HG02588 (cell line): ENCODE results near the gene GTF2IRD1.
"Not testable (repeated sequence)": the region's sequence is repeated elsewhere in the genome, so short reads cannot be mapped to it uniquely, and the experiment has no call there.

Experiments used
- ATAC-seq: cut with Tn5 transposase; IDR thresholded peaks from one replicate; pipeline ENCODE4 v1.9.1; 2021; ENCODE audit warnings: mild to moderate bottlenecking, moderate library complexity; ENCODE audit not compliant: unreplicated experiment

Gene GTF2IRD1

DNA sequence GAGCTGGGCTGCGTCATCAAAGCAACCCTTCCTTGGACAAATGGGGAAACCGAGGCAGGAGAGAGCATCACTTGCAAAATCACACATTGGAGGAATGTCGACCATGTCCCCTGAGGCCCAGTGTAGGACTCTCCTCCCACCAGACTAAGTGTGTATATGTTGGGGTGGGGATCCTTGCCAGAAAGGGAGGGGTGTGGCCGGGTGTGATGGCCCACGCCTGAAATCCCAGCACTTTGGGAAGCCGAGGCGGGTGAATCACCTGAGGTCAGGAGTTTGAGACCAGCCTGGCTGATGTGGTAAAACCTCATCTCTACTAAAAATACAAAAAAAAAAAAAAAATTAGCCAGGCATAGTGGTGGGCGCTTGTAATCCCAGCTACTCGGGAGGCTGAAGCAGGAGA lies 23.3 kb upstream of the GTF2IRD1 start:
- not testable (repeated sequence) for ATAC-seq

DNA sequence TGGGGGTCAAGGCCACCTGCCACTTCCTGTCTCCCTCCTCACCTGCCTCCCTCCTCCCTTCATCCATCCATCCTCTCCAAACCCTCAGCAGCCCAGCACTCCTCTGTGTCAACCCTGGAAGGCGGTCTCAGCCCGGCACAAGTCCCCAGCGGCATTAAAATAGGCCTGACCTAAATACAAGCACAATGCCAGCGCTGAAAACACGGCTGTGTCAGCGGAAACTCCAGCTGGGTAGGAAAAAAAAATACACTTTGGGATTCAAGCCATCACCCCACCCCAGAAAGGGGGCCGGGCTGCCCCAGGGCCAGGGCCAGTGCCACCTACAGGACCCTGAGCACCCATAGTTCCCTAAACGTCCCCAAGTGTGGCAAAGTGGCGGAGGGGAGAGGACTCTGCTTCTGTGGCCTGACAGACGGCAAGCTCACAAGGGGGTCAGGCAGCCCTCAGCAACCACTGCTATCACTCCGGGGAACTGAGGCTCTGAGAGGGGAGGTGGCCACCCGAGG lies 22.7 kb upstream of the GTF2IRD1 start:
- ATAC-seq = no peak

DNA sequence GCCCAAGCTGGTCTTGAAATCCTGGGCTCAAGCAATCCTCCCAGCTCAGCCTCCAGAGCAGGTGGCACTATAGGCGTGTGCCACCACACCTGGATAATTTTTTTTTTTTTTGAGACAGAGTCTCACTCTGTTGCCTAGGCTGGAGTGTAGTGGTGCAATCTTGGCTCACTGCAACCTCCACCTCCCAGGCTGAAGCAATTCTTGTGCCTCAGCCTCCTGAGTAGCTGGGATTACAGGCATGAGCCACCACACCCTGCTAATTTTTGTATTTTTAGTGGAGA lies 16.5 kb upstream of the GTF2IRD1 start:
- ATAC-seq = not testable (repeated sequence)

DNA sequence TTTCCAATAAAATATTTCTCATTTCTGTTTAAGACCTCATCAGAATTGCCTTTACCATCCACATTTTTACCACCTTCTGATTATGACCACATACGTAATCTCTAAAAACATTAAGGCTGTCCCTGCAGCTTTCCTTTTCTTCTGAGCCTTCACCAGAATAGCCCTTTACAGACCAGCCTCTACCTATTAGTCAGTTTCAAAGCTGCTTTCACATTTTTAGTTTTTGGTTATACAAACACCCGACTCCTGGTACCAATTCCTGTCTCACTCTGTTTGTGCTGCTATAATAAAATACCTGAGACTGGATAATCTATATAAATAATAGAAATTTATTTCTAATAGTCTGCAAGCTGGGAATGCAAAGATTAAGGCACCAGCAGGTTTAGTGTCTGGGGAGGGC lies 15.4 kb upstream of the GTF2IRD1 start:
- ATAC-seq = no peak

DNA sequence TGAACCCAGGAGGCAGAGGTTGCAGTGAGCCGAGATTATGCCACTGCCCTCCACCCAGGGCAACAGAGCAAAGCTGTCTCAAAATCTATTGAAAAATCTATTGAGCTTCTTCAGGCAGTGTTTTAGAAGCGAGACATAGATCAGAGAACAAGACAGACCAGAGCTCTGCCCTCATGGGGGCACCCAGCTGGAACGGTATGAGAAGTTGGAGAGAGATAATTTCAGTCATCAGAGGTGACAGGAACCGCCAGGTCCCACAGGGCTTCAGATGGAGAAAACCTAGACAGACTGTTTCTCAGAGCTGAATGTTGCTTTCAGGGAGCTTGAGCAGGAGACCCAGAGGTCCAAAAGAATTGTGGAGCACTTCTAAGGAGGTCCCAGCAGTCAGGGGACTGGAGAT lies 14.2 kb upstream of the GTF2IRD1 start:
- no peak for ATAC-seq

DNA sequence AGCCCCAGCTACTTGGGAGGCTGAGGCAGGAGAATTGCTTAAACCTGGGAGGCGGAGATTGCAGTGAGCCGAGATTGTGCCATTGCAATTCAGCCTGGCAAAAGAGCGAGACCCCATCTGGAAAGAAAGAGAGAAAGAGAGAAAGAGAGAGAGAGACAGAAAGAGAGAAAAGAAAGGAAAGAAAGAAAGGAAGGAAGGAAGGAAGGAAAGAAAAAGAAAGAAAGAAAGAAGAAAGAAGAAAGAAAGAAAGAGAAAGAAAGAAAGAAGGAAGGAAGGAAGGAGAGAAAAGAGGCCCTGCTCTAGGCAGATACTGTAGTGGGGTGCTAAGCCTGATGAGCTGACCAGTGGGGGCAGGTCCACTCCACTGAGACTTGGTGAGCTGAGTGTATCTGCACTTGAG lies 13.6 kb upstream of the GTF2IRD1 start:
- not testable (repeated sequence) for ATAC-seq

DNA sequence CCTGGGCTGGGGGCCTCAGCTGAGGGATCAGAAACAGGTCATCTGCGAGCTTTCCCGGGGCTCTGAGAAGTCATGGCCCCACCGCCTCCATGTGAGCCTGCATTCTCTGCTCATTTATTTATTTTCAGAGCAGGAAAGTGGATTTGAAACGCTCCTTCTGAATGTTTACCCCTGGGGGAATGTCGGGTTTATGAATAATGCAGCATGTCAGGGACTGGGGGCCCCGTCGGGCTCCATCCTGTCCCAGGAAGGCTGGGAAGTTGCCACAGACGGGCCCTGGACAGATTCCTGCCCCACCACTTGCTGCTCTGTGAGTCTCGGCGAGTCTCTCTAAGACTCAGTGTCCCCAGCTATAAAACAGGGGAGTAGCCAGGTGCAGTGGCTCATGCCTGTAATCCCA lies 11.9 kb upstream of the GTF2IRD1 start:
- no peak for ATAC-seq

DNA sequence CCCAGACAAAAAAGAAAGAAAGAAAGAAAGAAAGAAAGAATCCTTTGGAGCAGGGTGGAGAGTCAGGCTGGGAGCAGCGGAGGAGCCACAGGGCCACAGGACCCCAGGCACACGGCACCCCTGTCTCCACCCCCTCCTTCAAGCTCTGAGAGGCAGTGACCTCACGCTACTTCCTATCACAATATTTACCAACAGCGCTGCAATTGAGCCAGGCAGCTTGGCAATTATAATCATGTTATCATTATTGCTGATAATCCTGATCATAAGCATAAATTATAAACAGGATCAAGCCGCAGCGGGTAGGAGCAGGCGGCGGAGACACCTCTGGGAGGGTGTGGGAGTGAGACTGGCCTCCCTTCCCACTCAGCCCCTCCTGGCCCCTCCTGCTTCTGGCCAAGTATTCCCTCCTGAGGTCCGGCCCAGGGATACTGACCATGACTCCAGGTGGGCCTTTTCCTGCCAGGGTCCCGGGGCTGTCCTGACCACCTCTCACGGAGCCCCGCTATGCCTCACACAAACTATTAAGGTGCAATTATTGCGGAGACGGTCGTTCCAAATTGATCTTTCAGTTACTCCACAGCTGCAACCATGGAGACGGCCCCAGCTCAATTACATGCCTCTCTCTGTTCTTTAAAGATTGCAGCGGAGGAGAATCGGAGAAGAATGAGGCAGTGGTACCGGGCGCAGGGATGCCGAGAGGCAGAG lies 10.0 kb upstream of the GTF2IRD1 start:
- no peak for ATAC-seq

DNA sequence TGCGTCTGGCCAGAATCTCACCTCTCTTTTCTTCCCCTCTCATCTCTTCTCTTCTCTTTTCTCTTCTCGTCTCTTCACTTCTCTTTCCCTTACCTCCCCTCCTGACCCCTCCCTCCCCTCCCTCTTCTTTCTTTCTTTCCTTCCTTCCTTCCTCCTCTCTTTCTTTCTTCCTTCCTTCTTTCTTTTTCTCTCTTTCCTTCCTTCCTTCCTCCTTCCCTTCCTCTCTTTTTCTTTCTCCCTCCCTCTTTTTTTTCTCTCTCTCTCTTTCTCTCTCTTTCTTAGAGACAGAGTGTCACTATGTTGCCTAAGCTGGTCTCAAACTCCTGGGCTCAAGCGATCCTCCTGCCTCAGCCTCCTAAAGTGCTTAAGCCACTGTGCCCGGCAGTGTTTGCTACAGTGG lies 4.6 kb upstream of the GTF2IRD1 start:
- ATAC-seq = no peak

DNA sequence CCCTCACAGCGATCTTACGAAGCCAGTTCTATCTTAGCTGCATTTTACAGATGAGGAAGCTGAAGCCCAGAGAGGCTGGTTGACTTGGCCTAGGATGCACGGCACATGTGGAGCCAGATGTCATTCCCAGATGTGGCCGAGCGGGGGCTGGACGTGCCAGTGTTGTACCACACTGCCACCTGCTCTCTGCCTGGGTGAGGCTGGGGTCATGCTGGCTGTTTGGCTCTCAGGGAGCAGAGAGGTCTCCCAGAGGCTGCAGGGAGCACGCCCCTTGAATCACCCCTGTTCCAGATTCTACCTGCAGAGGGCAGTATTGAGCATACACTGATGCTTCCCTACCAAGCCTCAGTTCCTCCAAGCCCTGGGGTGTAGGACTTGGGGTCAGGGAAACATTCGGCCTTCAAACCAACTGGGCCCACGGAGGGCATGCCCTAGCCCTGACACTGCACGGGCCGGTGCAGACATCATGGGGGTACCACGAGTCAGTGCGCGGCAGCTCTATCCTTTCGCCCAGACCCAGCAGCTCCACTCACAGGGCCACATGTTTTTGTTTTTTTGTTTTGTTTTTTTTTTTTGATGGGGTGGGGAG lies 3.8 kb upstream of the GTF2IRD1 start:
- ATAC-seq = no peak

DNA sequence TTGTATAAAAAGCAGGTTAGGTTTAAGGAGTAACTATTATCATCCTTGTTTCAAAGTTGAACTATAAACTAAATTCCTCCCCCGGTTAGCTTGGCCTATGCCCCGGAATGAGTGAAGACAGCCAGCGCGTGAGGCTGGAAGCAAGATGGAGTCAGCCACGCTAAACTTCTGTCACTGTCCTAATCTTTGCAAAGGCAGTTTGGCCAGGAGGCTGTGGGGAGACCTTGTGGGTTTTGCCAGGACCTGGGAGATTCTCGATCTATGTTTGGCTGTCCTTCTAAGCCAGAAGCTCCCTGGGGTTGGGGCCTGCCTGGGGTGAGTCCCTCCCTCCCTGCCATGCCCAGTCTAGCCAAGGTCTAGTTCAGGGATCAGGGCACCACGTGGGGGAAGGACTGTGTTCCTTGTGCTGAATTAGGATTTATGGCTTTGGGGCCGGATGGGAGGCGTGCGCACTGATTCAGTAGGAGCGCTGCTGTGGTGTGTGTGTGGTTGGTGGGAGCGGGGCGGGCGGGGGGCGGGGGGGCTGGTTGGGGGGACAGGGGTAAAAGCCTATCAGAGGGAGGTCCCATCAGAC lies 871 bp upstream of the GTF2IRD1 start:
- ATAC-seq = no peak

DNA sequence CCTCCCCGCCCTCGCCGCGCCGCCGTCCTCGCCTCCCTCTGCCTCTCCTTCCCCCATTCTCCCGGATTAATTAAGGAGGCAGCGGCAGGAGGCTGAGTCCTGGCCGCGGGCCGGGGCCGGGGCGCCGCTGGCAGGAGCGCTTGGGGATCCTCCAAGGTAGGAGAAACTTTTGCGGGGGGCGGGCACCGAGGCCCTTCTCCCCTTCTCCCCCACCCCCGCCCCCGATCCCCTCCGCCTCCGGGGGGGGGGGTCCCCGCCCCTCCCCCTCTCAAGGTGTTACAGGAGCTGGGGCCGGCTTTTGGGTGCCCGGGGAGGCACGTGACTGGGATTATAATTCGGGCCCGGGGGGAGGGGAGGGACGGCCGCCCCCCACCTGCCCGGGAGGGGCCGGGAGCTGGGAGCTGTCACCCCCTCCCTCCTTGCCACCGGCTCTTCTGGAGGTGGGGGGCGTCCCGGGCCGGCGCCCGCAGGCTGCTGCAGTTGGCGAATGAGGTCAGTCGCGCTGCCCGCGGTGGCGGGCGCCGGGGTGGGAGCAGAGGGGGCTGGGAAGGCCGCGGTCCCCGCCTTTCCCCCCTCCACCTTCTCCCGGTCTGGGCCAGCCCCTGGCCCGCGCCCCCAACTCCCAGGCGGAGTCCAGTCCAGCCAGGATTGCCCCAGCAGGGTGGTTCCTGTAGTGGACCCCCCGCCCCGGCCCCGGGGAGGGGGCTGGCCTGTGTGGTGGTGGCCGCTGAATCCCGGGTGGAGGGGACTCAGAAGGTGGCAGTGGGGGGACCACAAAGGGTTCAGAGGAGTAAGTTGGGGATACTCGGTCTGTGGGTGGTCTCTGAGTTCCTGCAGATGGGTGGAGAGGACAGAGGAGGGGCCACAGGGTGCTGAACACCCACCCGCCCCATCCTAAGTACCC lies 567 bp downstream of the GTF2IRD1 start:
- no peak for ATAC-seq

DNA sequence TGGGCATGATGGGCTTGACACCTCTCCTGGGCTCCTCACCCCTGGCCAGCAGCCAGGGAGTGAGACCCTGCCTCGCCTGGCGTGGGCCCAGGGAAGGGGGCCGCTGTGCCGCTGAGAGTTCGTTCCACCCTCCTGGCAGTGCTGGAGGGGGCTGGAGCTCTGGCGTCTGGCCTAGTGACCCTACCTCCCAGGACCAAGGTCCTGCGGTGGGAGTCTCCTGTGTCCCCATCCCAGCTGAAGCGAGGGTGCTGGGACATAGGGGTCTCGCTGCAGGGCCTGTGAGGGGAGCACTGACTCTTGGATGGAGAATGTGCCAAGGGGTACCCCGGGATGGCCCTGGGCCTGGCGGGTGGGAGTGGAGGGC lies 1.2 kb downstream of the GTF2IRD1 start:
- ATAC-seq = no peak

DNA sequence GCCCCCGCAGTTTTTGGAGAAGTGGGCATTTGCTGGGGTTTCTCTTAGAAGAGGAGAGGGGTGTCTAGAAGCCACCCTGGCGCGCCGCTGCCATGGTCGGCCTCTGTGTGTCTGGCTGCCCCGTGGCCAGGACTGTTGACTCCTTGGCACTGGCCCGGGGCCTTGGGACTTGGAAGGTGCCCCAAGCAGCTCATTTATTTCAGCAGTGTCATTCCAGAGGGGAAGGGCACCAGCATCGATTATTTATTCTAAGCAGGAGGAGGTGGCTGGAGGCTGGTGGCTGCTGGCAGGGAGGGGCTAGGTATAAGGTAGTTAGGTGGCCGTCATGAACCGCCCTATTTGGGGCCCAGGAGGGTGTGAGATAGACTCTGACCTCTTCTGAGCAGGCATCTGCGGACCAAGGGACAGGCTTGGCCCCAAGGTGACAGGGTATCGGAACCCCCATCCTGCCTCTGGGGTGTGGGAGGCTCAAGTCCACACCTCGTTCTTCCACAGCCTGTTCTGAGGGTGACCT lies 1.6 kb downstream of the GTF2IRD1 start:
- ATAC-seq = no peak

DNA sequence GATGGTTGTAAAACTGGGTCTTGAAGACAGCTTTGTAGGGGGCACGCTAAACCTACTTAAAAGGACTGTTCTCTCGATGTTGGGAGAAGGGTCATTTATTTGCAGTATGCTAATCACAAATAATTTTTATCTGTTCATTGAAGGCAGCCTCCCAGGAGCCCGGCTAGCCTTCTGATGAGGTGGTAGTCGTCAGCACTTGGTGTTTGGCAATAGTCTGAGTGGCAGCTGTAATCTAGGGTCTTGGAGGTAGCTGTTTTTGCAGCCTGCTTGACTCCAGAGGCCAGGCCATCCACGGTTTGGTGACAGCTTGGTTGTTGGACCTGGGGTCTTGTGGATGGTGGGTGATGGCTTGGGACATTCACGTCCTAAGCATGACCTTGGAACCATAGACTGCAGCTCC lies 2.2 kb downstream of the GTF2IRD1 start:
- no peak for ATAC-seq

DNA sequence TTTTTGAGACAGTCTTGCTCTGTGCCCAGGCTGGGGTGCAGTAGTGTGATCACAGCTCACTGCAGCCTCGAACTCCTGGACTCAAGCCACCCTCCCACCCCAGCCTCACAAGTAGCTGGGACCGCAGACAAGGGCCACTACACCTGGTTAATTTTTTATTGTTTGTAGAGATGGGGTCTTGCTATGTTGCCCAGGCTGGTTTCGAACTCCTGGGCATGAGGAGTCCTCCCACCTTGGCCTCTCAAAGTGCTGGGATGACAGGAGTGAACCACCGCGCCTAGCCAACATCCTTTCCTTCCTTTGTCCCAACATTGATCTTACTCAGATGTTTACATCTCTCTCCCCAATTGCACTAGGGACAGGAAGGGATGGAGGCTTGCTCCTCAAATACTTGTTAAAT lies 3.3 kb downstream of the GTF2IRD1 start:
- no peak for ATAC-seq

DNA sequence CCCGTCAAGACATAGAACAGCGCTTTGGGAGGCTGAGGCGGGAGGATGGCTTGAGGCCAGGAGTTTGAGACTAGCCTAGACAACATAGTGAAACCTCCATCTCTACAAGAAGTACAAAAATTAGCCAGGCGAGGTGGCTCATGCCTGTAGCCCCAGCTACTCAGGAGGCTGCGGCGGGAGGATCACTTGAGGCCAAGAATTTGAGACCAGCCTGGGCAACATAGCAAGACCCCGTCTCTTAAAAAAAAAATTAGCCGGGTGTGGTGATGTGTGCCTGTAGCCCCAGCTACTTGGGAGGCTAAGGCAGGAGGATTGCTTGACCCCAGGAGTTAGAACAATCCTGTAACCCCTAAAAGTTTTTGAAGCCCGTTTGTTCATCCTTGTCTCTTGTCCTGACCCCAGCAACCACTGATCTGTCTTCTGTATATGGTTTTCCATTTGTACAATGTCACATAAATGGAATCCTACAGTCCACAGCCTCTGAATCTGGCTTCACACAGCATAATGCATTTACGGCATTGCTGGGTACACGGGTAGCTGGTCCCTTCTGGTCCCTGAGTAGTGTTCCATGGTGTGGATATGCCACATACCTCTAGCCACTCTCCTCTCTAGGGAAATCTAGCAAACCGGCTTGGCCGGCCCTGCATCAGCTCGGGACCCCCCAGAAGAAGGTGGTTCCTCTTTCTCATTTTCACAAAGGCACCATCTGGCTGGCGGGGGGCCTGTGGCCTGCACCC lies 8.4 kb downstream of the GTF2IRD1 start:
- no peak for ATAC-seq

DNA sequence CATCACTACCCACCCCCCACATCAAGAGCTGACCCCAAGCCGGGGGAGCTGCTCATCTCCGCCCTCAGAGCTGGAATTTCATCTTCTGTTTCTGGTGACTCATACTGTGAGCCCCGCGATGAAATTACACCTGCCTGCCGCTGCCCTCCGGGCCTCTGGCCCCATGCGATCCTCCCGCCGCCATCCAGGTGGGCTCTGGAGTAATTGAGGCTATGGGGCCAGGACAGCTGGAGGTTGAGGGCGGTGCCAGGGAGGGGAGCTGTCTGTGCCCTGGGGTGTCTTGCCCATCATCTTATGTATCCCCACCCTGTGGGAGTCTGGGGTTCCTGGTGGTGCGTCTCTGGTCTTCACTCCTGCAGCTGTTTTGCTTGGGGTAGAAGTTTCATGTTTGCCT lies 9.0 kb downstream of the GTF2IRD1 start:
- no peak for ATAC-seq

DNA sequence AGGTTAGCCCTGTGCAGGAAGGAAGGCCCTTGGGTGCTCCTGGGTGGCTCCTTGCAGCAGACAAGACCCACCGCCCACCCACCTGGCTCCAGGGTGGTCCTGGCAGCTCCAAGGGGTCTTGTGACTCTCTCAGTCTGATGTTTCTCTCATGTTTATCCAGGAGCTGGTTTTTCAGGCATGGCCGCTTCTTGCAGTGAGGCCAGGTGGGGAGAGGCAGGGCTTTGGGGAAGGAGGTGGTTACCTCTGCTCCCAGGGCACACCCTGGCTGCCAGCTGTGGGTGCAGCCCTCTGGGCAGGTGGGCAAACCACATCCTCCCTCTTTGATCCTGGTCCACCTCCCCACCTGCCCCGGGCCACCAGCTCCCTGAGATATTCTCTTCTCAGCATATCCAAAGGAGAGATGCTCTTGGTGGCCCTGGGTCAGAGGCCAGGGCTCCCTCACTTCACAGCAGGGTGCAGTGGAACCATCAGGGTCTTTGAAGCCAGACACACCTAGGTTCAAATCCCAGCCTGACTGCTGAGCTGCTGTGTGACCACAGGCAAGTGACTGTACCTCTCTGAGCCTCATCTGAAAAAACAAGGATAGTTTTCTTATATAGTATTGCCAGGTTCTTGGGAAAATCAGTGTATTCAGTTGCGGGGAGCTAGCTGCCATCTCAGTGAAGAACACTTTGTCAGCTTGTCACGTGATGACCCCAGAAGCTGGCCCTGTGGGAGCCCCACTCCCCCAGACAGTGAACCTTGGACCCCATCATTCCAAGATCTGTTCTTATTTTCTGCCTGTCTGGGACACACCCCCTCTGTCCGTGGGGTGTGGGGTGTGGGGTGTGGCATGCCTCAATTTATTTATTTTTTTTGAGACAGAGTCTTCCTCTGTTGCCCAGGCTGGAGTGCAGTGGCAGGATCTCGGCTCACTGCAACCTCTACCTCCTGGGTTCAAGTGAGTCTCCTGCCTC lies 11.5 kb downstream of the GTF2IRD1 start:
- no peak for ATAC-seq
